NB4 (cell line): ENCODE data around the gene KLKB1.

Source experiments
- POLR2A ChIP-seq: IDR thresholded peaks from 2 replicates; pipeline ENCODE4 v1.6.1; 2011; ENCODE audit warnings: mild to moderate bottlenecking; ENCODE audit not compliant: insufficient read length; ENCODE audit errors: extremely low read depth
- TF ChIP-seq, protein P1 (sequence below): IDR thresholded peaks from one replicate; pipeline ENCODE4 v1.5.1; 2012; ENCODE audit warnings: low read depth, low read length

DNA sequence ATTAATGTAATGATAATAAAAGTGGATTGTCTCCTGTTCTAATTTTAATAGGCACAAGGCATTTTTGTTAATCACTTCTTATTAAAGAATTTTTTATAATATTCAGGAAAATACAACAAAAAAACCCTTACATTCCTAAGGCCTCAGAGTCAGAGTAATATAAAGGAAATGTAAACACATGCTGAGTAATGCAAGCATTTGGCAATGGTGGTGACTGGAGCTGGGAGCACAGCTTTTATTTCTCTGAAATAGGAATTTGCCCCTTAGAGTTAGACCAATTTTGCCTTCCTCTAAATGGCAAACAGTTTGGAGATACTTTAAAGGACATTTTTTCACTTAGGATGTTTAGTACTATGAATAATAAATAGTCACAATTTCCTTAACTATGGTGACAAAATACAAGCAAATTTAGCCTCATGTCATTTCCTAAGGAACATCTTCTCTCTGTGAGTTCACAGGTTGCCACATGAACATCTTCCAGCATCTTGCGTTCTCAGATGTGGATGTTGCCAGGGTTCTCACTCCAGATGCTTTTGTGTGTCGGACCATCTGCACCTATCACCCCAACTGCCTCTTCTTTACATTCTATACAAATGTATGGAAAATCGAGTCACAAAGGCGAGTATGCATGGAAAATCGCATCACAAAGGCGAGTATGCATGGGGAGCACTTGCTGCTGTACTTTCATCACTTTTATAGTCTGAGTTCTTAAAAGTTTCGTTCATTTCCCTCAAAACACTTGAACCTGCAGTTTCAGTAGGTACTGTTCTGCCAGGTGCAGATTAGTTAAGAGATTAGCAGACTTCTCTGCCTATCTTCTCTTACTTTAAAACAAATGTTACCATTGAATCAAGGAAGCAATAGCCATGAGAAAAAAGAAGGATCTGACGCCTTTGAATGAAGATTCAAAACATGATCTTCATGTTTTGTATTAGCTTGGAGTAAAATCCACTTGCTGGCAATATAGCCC lies 22.8 kb downstream of the KLKB1 start:
- TF ChIP-seq, protein P1, sequence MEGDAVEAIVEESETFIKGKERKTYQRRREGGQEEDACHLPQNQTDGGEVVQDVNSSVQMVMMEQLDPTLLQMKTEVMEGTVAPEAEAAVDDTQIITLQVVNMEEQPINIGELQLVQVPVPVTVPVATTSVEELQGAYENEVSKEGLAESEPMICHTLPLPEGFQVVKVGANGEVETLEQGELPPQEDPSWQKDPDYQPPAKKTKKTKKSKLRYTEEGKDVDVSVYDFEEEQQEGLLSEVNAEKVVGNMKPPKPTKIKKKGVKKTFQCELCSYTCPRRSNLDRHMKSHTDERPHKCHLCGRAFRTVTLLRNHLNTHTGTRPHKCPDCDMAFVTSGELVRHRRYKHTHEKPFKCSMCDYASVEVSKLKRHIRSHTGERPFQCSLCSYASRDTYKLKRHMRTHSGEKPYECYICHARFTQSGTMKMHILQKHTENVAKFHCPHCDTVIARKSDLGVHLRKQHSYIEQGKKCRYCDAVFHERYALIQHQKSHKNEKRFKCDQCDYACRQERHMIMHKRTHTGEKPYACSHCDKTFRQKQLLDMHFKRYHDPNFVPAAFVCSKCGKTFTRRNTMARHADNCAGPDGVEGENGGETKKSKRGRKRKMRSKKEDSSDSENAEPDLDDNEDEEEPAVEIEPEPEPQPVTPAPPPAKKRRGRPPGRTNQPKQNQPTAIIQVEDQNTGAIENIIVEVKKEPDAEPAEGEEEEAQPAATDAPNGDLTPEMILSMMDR = no peak
- TF ChIP-seq POLR2A = no peak
